GM18951 (cell line): ENCODE data around the gene RPP40.

Experiments used
- POLR2A ChIP-seq: IDR thresholded peaks from 4 replicates; pipeline ENCODE4 v1.6.1; 2011; ENCODE audit warnings: mild to moderate bottlenecking; ENCODE audit not compliant: insufficient read length, insufficient read depth; ENCODE audit errors: extremely low read depth
- in situ Hi-C: fragments of 300-500 bp; cut with MboI; formaldehyde crosslinking; loops from one replicate; pipeline ENCODE4 v1.12.0; 2022; ENCODE audit warnings: low sequenced_read_pairs, mixed read lengths, inconsistent platforms; ENCODE audit not compliant: unreplicated experiment

RPP40 gene

GRCh38 chr6:4950076-4950475, 53.8 kb downstream of the RPP40 start:
- in situ Hi-C loops, result no loop called here
- TF ChIP-seq POLR2A, result no peak

GRCh38 chr6:4948781-4949450, 54.9 kb downstream of the RPP40 start:
- in situ Hi-C loops, result no loop called here
- no peak for TF ChIP-seq POLR2A

DNA sequence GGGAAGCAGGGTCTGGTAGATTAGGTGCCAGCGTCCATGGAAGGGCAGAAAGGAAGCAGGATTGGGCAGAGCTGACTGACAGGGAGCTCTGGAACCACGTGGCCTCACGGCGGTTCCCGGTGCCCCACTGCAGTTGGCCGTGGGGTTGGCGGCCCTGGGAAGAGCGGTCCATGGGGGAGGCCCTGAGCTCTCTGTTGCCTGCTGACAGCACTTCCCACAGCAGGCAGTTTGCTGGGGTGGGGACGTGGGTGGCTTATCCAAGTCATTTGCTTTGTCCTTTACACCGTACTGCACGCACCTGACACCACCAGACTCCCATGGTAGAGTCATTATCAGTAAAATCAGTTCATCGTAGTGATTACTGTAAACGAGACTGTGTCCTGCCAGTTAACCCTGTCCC, 56.1 kb downstream of the RPP40 start:
- TF ChIP-seq POLR2A, result no peak
- in situ Hi-C loops, result no loop called here

DNA sequence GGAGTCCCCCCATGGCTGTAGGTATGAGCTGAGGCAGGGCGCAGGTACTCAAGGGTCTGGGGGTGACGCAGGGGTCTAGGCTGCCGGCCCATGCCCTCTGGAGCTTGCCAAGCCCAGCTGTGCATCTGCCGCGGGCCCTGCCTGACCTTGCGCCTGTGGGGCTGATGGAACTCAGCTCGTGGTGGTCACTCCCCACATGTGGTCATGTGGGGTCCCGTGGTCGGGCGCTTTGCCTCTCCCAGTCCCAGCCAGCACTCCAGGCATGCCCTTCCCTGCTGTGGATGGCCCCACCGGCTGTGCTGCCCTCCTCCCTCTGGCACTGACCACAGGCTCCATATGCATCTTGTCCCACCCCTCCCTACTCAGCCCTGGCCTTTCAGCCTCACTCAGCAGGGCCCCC, 57.3 kb downstream of the RPP40 start:
- no peak for TF ChIP-seq POLR2A
- in situ Hi-C loops, result no loop called here
